WTC11 (cell line): ENCODE results near the gene POU3F3. TPM values are rescaled to one million over a fixed set of nuclear protein-coding genes. Genes with fewer than 3 reads are reported as not detected.

Experiments
- ATAC-seq: fragments of 200-7000 bp; cut with Tn5 transposase; 2 replicates; pipeline ENCODE4 v1.10.0; 2021; ENCODE audit warnings: mild to moderate bottlenecking, moderate library complexity
- CTCF ChIA-PET: fragments of 300-600 bp; sonication (Branson Sonifier 250); formaldehyde crosslinking; loops from one replicate; lab custom pipeline; 2021; ENCODE audit warnings: antibody characterized with exemption; lab: Charles Lee
- POLR2A ChIA-PET: fragments of 350-600 bp; sonication (Branson Sonifier 250); formaldehyde crosslinking; loops from one replicate; lab custom pipeline; 2021; ENCODE audit warnings: antibody characterized with exemption; lab: Charles Lee
- DNase-seq: peaks from one replicate; pipeline ENCODE4 v3.0.0; 2021; ENCODE audit warnings: low spot score
- H3K27ac Mint-ChIP-seq: 2 replicates; pipeline ENCODE4 v1.8.0; 2021; ENCODE audit warnings: mixed read lengths
- H3K27me3 Mint-ChIP-seq: 2 replicates; pipeline ENCODE4 v1.8.0; 2021; ENCODE audit warnings: low read depth, mild to moderate bottlenecking, moderate library complexity, mixed read lengths
- H3K36me3 Mint-ChIP-seq: 2 replicates; pipeline ENCODE4 v1.8.0; 2021; ENCODE audit warnings: mixed read lengths
- H3K4me1 Mint-ChIP-seq: 2 replicates; pipeline ENCODE4 v1.8.0; 2022; ENCODE audit warnings: mixed read lengths
- H3K4me3 Mint-ChIP-seq: 2 replicates; pipeline ENCODE4 v1.8.0; 2021; ENCODE audit warnings: mild to moderate bottlenecking, moderate library complexity, mixed read lengths
- H3K9me3 Mint-ChIP-seq: 2 replicates; pipeline ENCODE4 v1.8.0; 2021; ENCODE audit warnings: mixed read lengths
- JUN ChIP-seq: sonication (generic); formaldehyde crosslinking; IDR thresholded peaks from 2 replicates; pipeline ENCODE4 v1.8.0; 2023; ENCODE audit warnings: mild to moderate bottlenecking, missing genetic modification reagents
- total RNA-seq: library from RNA; stranded (reverse); gene quantifications from 3 replicates; pipeline ENCODE4 v1.2.3, GENCODE V29; 2021

The POU3F3 gene
- total RNA-seq, 1 experiment from 2014 or later, result not detected

DNA sequence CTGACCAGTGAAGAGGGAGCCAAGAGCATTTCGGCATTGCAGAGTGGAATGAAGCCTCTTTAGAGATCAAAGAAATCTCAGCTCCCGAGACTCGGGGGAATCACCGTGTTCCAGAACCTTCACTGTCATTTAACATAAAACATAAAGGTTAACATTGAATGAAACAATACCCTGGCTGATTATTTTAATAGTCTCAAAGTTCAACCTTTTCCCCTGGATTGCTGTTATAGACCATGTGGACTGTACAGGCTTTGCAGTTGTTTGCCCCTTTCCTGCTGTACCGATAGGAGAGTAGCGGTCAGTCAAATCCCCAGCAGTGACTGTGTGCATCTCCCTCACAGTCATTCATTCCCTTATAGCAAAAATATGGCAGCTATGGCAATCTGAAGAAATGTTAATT, 48.4 kb downstream of the POU3F3 start:
- no peaks in the 10 kb centered on the region for H3K36me3 Mint-ChIP-seq
- POLR2A ChIA-PET, result no interaction called here
- H3K9me3 Mint-ChIP-seq, result no peaks in the 10 kb centered on the region
- ATAC-seq, result no peak
- CTCF ChIA-PET, result no interaction called here
- H3K27ac Mint-ChIP-seq, result no peak overlapping the region
- H3K4me1 Mint-ChIP-seq, result peaks cover 5% of the 10 kb centered on the region; the same call in 1 of the 2 replicates
- no peak overlapping the region for H3K4me3 Mint-ChIP-seq
- no peaks in the 10 kb centered on the region; the same call in 1 of the 2 replicates for H3K27me3 Mint-ChIP-seq
- DNase-seq, result no peak
- TF ChIP-seq JUN (CRISPR knock-in tag), result no peak
- TF ChIP-seq, all 79 proteins: peak for 0

Other genes starting within 250 kb of the POU3F3 start
- gene MRPS9, start 184.0 kb downstream of the POU3F3 start, total RNA-seq, result 71.5 to 75.3 TPM (median 73.6 TPM) in 3 replicates